SK-N-SH (cell line): ENCODE data around the gene DPEP3. TPM values are rescaled to one million over a fixed set of nuclear protein-coding genes. Genes with fewer than 3 reads are reported as not detected.

Experiments
- CTCF ChIA-PET: fragments of 300-600, 350-600 bp; formaldehyde crosslinking; extraction: SDS; loops from one replicate; lab custom pipeline; 2021; lab: Yijun Ruan, JAX
- POLR2A ChIA-PET: fragments of 350-600 bp; sonication (Branson Sonifier 250); formaldehyde crosslinking; extraction: SDS; loops from one replicate; lab custom pipeline; 2020; ENCODE audit warnings: antibody characterized with exemption, inconsistent platforms; lab: Yijun Ruan, JAX
- DNase-seq: peaks from one replicate; pipeline ENCODE4 v3.0.0; 2012
- H2AFZ ChIP-seq: fragments of 200-600 bp; sonication (generic); 2 replicates; pipeline ENCODE4 v1.8.1; 2016; ENCODE audit warnings: antibody characterized with exemption, mild to moderate bottlenecking, low read depth
- H3F3A ChIP-seq: fragments of 200-600 bp; sonication (generic); replicated peaks from 2 replicates; pipeline ENCODE3; 2016; ENCODE audit warnings: antibody characterized with exemption, mild to moderate bottlenecking; ENCODE audit not compliant: insufficient read depth
- H3K27ac ChIP-seq, 2 experiments: fragments of 200-500 bp in 1 of 2; fragments of 200-600 bp in 1 of 2; sonication (Bioruptor generic) in 1 of 2; sonication (generic), shearing (Covaris generic) in 1 of 2; 2 replicates each; pipeline versions ENCODE4 v1.5.1 to v1.6.1; 2014 to 2016; ENCODE audit warnings: low read depth in 2 of 2, inconsistent platforms in 1 of 2, low read length in 1 of 2, mild to moderate bottlenecking in 1 of 2, mixed read lengths in 1 of 2
- H3K27me3 ChIP-seq: fragments of 200-600 bp; sonication (generic), shearing (Covaris generic); 2 replicates; pipeline ENCODE4 v1.6.1; 2016; ENCODE audit warnings: mixed run types; ENCODE audit not compliant: insufficient read depth
- H3K36me3 ChIP-seq, 2 experiments: fragments of 200-500 bp in 1 of 2; fragments of 200-600 bp in 1 of 2; sonication (Bioruptor generic) in 1 of 2; sonication (generic) in 1 of 2; replicated peaks in 1 of 2; 2 replicates each; pipeline versions ENCODE3 to v1.5.1; 2014 to 2016; ENCODE audit warnings: low read length in 1 of 2, mild to moderate bottlenecking in 1 of 2; ENCODE audit not compliant: insufficient read depth in 2 of 2, control insufficient read depth in 1 of 2
- H3K4me1 ChIP-seq, 2 experiments: fragments of 200-500 bp in 1 of 2; fragments of 200-600 bp in 1 of 2; sonication (Bioruptor generic) in 1 of 2; sonication (generic), shearing (Covaris generic) in 1 of 2; 2 replicates each; pipeline versions ENCODE4 v1.5.1 to v1.6.1; 2014 to 2016; ENCODE audit warnings: low read depth in 1 of 2, low read length in 1 of 2, mixed run types in 1 of 2; ENCODE audit not compliant: insufficient read depth in 2 of 2, control insufficient read depth in 1 of 2
- H3K4me2 ChIP-seq: fragments of 200-600 bp; sonication (generic), shearing (Covaris generic); 2 replicates; pipeline ENCODE4 v1.6.1; 2017; ENCODE audit warnings: mixed run types
- H3K4me3 ChIP-seq, 2 experiments: fragments of 200-500 bp in 1 of 2; fragments of 200-600 bp in 1 of 2; sonication (Bioruptor generic) in 1 of 2; sonication (generic), shearing (Covaris generic) in 1 of 2; 2 replicates each; pipeline versions ENCODE4 v1.5.1 to v1.8.1; 2014 to 2016; ENCODE audit warnings: low read depth in 2 of 2, inconsistent platforms in 1 of 2, low read length in 1 of 2, mild to moderate bottlenecking in 1 of 2, mixed read lengths in 1 of 2, moderate library complexity in 1 of 2
- H3K79me2 ChIP-seq: fragments of 200-600 bp; sonication (generic); 2 replicates; pipeline ENCODE4 v1.8.1; 2017; ENCODE audit warnings: mild to moderate bottlenecking; ENCODE audit not compliant: insufficient read depth
- H3K9ac ChIP-seq: fragments of 200-600 bp; sonication (generic); 2 replicates; pipeline ENCODE4 v1.6.1; 2017; ENCODE audit warnings: mixed run types
- H3K9me2 ChIP-seq: fragments of 200-600 bp; sonication (generic); 2 replicates; pipeline ENCODE4 v1.6.1; 2017; ENCODE audit warnings: mixed run types
- H3K9me3 ChIP-seq: fragments of 200-600 bp; sonication (generic); 2 replicates; pipeline ENCODE4 v1.6.1; 2017; ENCODE audit warnings: mixed run types, mild to moderate bottlenecking, moderate library complexity
- H4K20me1 ChIP-seq: fragments of 200-600 bp; sonication (generic); 2 replicates; pipeline ENCODE4 v1.6.1; 2017; ENCODE audit warnings: mild to moderate bottlenecking, mixed run types; ENCODE audit not compliant: insufficient read depth
- ELF1 ChIP-seq: IDR thresholded peaks from 2 replicates; pipeline ENCODE4 v1.4.0; 2012
- FOSL2 ChIP-seq: IDR thresholded peaks from 2 replicates; pipeline ENCODE4 v1.4.0; 2012; ENCODE audit warnings: low read depth, mild to moderate bottlenecking, moderate library complexity, borderline replicate concordance
- FOXM1 ChIP-seq: IDR thresholded peaks from 2 replicates; pipeline ENCODE4 v1.4.0; 2012; ENCODE audit warnings: low read depth, mild to moderate bottlenecking
- GABPA ChIP-seq: IDR thresholded peaks from 2 replicates; pipeline ENCODE4 v1.4.0; 2012; ENCODE audit warnings: low read depth, mild to moderate bottlenecking
- JUND ChIP-seq: IDR thresholded peaks from 2 replicates; pipeline ENCODE4 v1.4.0; 2012
- MAX ChIP-seq: IDR thresholded peaks from 2 replicates; pipeline ENCODE4 v1.4.0; 2012; ENCODE audit warnings: low read depth
- MEF2A ChIP-seq: IDR thresholded peaks from 2 replicates; pipeline ENCODE4 v1.4.0; 2012; ENCODE audit warnings: low read depth, borderline replicate concordance
- MXI1 ChIP-seq: IDR thresholded peaks from 2 replicates; pipeline ENCODE4 v1.6.1; 2012; ENCODE audit warnings: mild to moderate bottlenecking, low read depth, low read length, improper control_type of control experiment
- NFIC ChIP-seq: IDR thresholded peaks from 2 replicates; pipeline ENCODE4 v1.4.0; 2012; ENCODE audit warnings: borderline replicate concordance
- NRF1 ChIP-seq: IDR thresholded peaks from 2 replicates; pipeline ENCODE4 v1.6.1; 2012; ENCODE audit warnings: low read depth, mild to moderate bottlenecking, low read length
- POLR2AphosphoS5 ChIP-seq: IDR thresholded peaks from 2 replicates; pipeline ENCODE4 v1.6.1; 2012; ENCODE audit warnings: low read depth, low read length
- RCOR1 ChIP-seq: fragments of 150-350 bp; IDR thresholded peaks from 2 replicates; pipeline ENCODE4 v1.6.1; 2017; ENCODE audit warnings: antibody characterized with exemption, low read length
- RXRA ChIP-seq: IDR thresholded peaks from 2 replicates; pipeline ENCODE4 v1.4.0; 2012; ENCODE audit warnings: low read depth, mild to moderate bottlenecking, borderline replicate concordance
- SMC3 ChIP-seq: IDR thresholded peaks from 2 replicates; pipeline ENCODE4 v1.6.1; 2012; ENCODE audit warnings: low read depth, low read length, improper control_type of control experiment
- TAF1 ChIP-seq: IDR thresholded peaks from 2 replicates; pipeline ENCODE4 v1.6.1; 2012; ENCODE audit warnings: low read depth, mild to moderate bottlenecking, low read length, moderate library complexity, borderline replicate concordance
- TEAD4 ChIP-seq: IDR thresholded peaks from 2 replicates; pipeline ENCODE4 v1.4.0; 2012; ENCODE audit warnings: mild to moderate bottlenecking, borderline replicate concordance; ENCODE audit not compliant: insufficient read depth
- YY1 ChIP-seq: IDR thresholded peaks from 2 replicates; pipeline ENCODE4 v1.4.0; 2012; ENCODE audit warnings: low read depth, mild to moderate bottlenecking
- WGBS: methylation state at CpG from one replicate; pipeline ENCODE4 v1.1.6; 2017; ENCODE audit warnings: low lambda C conversion rate; 5-methylcytosine and 5-hydroxymethylcytosine counted together
- polyA plus RNA-seq, 3 experiments: library from polyadenylated mRNA; depleted of rRNA; stranded (reverse); fragments of >200 nt; gene quantifications; 2 replicates each; pipeline ENCODE4 v1.2.3, GENCODE V29; 2012
- TF ChIP-seq, protein P1 (sequence below): fragments of 200-600 bp; sonication (generic); IDR thresholded peaks from 2 replicates; pipeline ENCODE4 v1.6.1; 2017; ENCODE audit warnings: antibody characterized with exemption, mild to moderate bottlenecking, moderate library complexity
- TF ChIP-seq, protein P2 (sequence below): IDR thresholded peaks from 2 replicates; pipeline ENCODE4 v1.4.0; 2012; ENCODE audit warnings: low read depth, borderline replicate concordance
- TF ChIP-seq, protein P3 (sequence below): IDR thresholded peaks from 2 replicates; pipeline ENCODE4; 2012

The DPEP3 gene
- polyA plus RNA-seq, 1 of the 3 experiments (the other 2 are of a cell fraction): not detected

DNA sequence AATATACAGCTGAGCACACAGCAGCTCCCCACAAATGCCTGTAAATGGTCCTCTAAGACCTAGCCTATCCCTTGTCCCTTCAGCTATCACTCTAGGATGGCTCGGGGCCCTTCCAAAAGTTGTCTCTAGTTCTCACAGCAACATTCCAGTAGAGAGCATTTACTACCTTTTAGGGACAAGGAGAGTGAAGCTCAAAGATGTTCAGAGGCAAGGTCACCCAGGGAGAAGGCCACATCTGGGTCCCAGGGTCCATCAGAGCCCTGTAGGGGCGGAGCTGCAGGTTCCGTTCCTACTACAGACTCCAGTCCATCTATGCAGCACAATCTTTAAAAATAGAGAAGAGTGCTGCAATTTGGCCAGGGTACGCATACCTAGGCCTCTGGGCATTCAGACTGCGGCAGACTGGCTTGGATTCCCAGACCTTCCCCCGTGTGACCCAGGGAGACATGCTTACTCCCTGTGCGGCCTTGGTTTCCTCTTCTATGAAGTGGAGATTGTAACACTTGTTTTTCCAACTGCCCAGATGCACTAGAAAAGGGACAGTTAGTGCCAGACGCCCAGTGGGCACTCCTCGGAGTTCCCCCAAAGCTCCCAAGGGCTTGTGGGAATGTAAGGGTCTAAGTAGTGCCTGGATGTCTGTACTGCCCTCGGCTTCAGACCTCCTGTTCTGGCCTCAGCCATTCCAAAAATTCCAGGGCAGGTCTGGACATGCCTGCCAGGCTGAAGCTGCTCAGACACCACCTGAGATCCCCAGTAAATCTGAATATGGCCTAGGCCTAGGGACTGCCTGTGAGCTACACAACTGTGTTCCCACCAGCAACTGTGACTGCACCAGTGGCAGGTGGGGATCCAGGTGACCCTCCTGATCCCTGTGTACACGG, 14.4 kb downstream of the DPEP3 start:
- H4K20me1 ChIP-seq: peaks cover 55% of the 10 kb centered on the region
- H3K9me2 ChIP-seq: no peaks in the 10 kb centered on the region
- POLR2A ChIA-PET: interaction anchor here (0.9 to 1.2 kb wide), 2 partner anchors 18 to 26 kb away, joined by 3 to 6 read pairs; no protein-coding TSS in a partner anchor
- H3K4me1 ChIP-seq: peaks cover 15 to 45% of the 10 kb centered on the region in 2 experiments; a peak in 3 of 4 replicates
- peaks cover 68% of the 10 kb centered on the region for H3K79me2 ChIP-seq
- no peak overlapping the region for H2AFZ ChIP-seq
- H3K4me3 ChIP-seq: peak overlapping the region; percentile 73 to 79; a peak in 3 of 4 replicates
- CTCF ChIA-PET: interaction anchor here (0.7 to 1.2 kb wide), 5 partner anchors 31 to 161 kb away, joined by 3 to 4 read pairs (median 3); no protein-coding TSS in a partner anchor
- H3K27ac ChIP-seq: peak overlapping the region; percentile 7 to 67; a peak in 3 of 4 replicates
- no peak for TF ChIP-seq MAX
- TF ChIP-seq YY1: no peak
- TF ChIP-seq, protein P1, sequence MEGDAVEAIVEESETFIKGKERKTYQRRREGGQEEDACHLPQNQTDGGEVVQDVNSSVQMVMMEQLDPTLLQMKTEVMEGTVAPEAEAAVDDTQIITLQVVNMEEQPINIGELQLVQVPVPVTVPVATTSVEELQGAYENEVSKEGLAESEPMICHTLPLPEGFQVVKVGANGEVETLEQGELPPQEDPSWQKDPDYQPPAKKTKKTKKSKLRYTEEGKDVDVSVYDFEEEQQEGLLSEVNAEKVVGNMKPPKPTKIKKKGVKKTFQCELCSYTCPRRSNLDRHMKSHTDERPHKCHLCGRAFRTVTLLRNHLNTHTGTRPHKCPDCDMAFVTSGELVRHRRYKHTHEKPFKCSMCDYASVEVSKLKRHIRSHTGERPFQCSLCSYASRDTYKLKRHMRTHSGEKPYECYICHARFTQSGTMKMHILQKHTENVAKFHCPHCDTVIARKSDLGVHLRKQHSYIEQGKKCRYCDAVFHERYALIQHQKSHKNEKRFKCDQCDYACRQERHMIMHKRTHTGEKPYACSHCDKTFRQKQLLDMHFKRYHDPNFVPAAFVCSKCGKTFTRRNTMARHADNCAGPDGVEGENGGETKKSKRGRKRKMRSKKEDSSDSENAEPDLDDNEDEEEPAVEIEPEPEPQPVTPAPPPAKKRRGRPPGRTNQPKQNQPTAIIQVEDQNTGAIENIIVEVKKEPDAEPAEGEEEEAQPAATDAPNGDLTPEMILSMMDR: no peak
- TF ChIP-seq TEAD4: no peak
- no peak for TF ChIP-seq ELF1
- TF ChIP-seq TAF1: no peak
- no peak for TF ChIP-seq RXRA
- TF ChIP-seq FOXM1: no peak
- TF ChIP-seq NRF1: no peak
- TF ChIP-seq, protein P2, sequence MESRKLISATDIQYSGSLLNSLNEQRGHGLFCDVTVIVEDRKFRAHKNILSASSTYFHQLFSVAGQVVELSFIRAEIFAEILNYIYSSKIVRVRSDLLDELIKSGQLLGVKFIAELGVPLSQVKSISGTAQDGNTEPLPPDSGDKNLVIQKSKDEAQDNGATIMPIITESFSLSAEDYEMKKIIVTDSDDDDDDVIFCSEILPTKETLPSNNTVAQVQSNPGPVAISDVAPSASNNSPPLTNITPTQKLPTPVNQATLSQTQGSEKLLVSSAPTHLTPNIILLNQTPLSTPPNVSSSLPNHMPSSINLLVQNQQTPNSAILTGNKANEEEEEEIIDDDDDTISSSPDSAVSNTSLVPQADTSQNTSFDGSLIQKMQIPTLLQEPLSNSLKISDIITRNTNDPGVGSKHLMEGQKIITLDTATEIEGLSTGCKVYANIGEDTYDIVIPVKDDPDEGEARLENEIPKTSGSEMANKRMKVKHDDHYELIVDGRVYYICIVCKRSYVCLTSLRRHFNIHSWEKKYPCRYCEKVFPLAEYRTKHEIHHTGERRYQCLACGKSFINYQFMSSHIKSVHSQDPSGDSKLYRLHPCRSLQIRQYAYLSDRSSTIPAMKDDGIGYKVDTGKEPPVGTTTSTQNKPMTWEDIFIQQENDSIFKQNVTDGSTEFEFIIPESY: no peak
- no peak for TF ChIP-seq MEF2A
- TF ChIP-seq JUND: no peak
- no peak for TF ChIP-seq FOSL2
- TF ChIP-seq MXI1: no peak
- TF ChIP-seq, protein P3, sequence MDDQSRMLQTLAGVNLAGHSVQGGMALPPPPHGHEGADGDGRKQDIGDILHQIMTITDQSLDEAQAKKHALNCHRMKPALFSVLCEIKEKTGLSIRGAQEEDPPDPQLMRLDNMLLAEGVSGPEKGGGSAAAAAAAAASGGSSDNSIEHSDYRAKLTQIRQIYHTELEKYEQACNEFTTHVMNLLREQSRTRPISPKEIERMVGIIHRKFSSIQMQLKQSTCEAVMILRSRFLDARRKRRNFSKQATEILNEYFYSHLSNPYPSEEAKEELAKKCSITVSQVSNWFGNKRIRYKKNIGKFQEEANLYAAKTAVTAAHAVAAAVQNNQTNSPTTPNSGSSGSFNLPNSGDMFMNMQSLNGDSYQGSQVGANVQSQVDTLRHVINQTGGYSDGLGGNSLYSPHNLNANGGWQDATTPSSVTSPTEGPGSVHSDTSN: no peak
- no peak for TF ChIP-seq SMC3
- TF ChIP-seq NFIC: no peak
- TF ChIP-seq RCOR1: no peak
- TF ChIP-seq GABPA: no peak
- TF ChIP-seq POLR2AphosphoS5: no peak
- no peaks in the 10 kb centered on the region for H3K9me3 ChIP-seq
- H3F3A ChIP-seq: peaks cover 4% of the 10 kb centered on the region
- H3K9ac ChIP-seq: peak overlapping the region; percentile 96
- H3K36me3 ChIP-seq: peaks cover 29% of the 10 kb centered on the region in 2 experiments
- WGBS: 95% methylated on average over 10 of the region's 11 CpGs
- no peak for DNase-seq
- H3K27me3 ChIP-seq: no peaks in the 10 kb centered on the region
- H3K4me2 ChIP-seq: peak overlapping the region; percentile 96
